H7 (cell line): ENCODE results near the gene CERKL. TPM values are rescaled to one million over a fixed set of nuclear protein-coding genes. Genes with fewer than 3 reads are reported as not detected.

ENCODE experiments used
- DNase-seq: peaks from one replicate; pipeline ENCODE4 v3.0.0; 2012
- H3K27me3 ChIP-seq: 2 replicates; pipeline ENCODE4 v1.6.0; 2011; ENCODE audit warnings: mild to moderate bottlenecking, low read length; ENCODE audit not compliant: control insufficient read depth, insufficient read depth
- H3K36me3 ChIP-seq: replicated peaks from 2 replicates; pipeline ENCODE4 v1.5.1; 2011; ENCODE audit warnings: low read length; ENCODE audit not compliant: control insufficient read depth, insufficient read depth
- H3K4me3 ChIP-seq: 2 replicates; pipeline ENCODE4 v1.5.1; 2011; ENCODE audit warnings: low read depth, mild to moderate bottlenecking, control low read depth, low read length, moderate library complexity; ENCODE audit not compliant: insufficient read depth
- total RNA-seq: library from RNA; depleted of rRNA; stranded (reverse); fragments of >200 nt; shearing (Covaris generic); gene quantifications from 2 replicates; pipeline ENCODE4 v1.2.3, GENCODE V29; 2014

Gene CERKL
- total RNA-seq, 1 experiment from 2014 or later: 0.14 TPM

- no peaks in the 10 kb centered on the region for H3K36me3 ChIP-seq
- no peak overlapping the region for H3K4me3 ChIP-seq
- DNase-seq: no peak
- no peaks in the 10 kb centered on the region for H3K27me3 ChIP-seq
Measured at GRCh38 chr2:181586569-181587081, 70.3 kb downstream of the CERKL start.

DNA sequence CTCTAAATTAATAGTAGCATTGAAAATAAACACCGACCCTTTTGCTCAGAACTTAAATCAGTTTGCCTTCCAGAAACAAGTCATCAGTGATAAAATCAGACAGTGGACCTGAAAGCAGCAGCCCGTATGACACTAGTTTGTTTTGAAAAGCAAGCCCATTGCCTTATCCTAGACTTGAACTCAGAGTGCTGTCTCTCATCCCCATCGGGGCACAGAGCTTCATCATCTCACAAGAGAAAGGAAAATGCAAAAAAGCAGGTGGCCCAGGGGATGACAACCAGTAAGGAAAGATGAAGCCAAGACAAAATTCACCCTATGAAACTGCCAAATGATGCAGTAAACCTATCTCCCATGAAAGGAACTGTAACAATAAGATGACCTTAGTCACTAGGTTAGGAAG lies 71.2 kb downstream of the CERKL start:
- Histone ChIP-seq H3K4me3 (no peak overlapping the region), H3K27me3 (no peaks in the 10 kb centered on the region), H3K36me3 (no peaks in the 10 kb centered on the region)
- no peak for DNase-seq

DNA sequence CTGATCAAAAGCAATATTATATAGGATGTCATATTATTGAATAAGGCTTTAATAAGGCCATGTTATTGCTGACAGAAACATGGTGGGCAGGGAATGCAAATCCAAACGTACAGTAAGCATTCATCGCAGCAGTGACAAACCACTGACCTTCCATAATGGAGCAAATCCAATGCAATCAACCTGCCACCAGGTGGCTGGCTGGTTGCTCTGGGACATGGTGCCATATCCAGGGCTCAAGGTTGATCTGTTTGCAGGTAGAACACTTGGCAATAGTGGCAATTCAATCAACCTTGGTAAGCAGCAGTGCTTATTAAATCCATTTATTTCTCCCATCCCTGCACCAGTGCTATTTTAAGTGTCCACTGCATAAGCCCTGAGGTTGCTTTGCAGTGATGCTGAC lies 75.4 kb downstream of the CERKL start:
- no peak for DNase-seq
- H3K4me3 ChIP-seq: no peak overlapping the region
- H3K27me3 ChIP-seq: no peaks in the 10 kb centered on the region
- H3K36me3 ChIP-seq: no peaks in the 10 kb centered on the region

DNA sequence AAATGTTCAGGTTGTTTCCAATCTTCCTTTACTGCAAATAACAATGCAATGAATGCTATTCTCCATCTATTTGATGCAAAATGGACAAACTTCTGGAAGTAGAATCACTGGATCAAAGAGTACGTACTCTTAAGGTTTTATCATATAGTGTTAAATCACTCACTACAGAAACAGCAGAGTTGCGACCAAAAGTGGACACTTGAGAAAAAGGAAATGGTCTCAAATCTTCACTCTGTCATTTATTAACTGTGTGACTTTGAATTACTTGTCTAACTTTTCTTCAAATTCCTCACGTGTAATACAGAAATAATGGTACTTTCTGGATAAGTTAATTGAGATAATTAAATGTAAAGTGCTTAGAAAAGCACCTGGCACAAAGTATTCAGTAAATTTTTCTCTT lies 78.1 kb downstream of the CERKL start:
- Histone ChIP-seq H3K4me3 (no peak overlapping the region), H3K27me3 (no peaks in the 10 kb centered on the region), H3K36me3 (no peaks in the 10 kb centered on the region)
- DNase-seq: no peak

GRCh38 chr2:181576431-181576830 lies 80.5 kb downstream of the CERKL start:
- Histone ChIP-seq H3K27me3 (no peaks in the 10 kb centered on the region), H3K36me3 (no peaks in the 10 kb centered on the region), H3K4me3 (no peak overlapping the region)
- no peak for DNase-seq

- DNase-seq: no peak
- Histone ChIP-seq H3K27me3 (no peaks in the 10 kb centered on the region), H3K36me3 (no peaks in the 10 kb centered on the region), H3K4me3 (no peak overlapping the region)
Measured at GRCh38 chr2:181575650-181576025, 81.3 kb downstream of the CERKL start.

DNA sequence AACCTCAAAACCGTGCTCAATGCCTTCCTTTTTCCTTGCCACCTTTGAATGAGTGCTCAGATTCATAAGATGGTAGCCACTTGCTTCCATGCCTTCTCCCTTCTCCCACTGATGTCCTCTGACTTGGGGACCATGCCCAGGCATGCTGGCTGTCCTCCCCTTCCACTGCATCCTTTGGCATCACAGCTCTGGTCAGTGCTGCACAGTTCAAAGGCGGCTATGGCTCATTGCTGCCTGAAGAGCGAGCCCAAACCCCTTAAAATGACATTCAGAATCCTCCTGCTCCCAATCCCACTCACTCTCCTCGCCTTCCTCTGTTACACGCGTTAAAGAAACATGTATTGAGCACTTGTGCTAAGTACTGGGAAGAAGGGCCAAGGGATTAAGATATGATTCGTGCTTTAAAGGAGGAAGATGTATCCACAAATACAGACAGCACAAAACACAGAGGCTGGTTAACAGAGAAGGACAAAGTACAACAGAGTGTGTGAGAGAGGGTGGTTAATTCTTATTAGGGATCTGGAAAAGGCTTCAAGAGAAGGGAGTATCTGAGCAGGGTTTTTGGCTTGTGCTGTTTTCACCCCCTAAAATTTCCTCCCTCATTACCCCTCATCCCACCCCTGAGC lies 81.8 kb downstream of the CERKL start:
- Histone ChIP-seq H3K4me3 (no peak overlapping the region), H3K36me3 (no peaks in the 10 kb centered on the region), H3K27me3 (no peaks in the 10 kb centered on the region)
- no peak for DNase-seq

- Histone ChIP-seq H3K4me3 (no peak overlapping the region), H3K36me3 (no peaks in the 10 kb centered on the region), H3K27me3 (no peaks in the 10 kb centered on the region)
- DNase-seq: no peak
Measured at GRCh38 chr2:181574321-181574720, 82.6 kb downstream of the CERKL start.

DNA sequence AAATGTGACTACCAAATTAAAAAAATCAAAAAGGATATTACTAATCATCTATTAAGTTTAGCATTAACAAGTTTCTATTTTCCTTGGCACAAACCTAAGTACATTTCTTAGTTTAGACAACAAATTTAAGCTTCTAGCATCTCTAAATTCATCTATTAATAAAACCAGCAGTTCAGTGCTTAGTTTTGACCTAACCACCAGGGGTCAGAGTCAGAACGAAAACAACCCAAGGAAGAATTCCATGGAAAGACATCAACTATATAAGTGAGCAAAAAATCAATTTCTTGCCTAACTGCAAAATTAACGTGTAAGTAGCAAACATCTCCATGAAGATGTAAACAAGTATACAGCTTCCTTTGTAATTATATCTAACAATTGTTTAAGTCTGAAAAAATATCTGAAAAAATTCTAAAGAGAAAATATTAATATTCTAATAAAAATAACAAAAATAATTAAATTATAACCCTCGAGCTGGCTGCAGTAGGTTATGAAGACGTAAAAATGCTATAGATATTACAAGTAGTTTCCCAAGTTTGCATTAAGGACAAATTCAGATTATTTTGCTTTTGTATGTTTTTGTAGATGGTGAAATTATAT lies 83.7 kb downstream of the CERKL start:
- Histone ChIP-seq H3K36me3 (no peaks in the 10 kb centered on the region), H3K4me3 (no peak overlapping the region), H3K27me3 (no peaks in the 10 kb centered on the region)
- DNase-seq: no peak

GRCh38 chr2:181570833-181571661 lies 85.9 kb downstream of the CERKL start:
- no peak for DNase-seq
- no peaks in the 10 kb centered on the region for H3K36me3 ChIP-seq
- H3K27me3 ChIP-seq: no peaks in the 10 kb centered on the region
- no peak overlapping the region for H3K4me3 ChIP-seq

- no peak overlapping the region for H3K4me3 ChIP-seq
- H3K27me3 ChIP-seq: no peaks in the 10 kb centered on the region
- H3K36me3 ChIP-seq: no peaks in the 10 kb centered on the region
- no peak for DNase-seq
Measured at GRCh38 chr2:181570059-181570458, 86.8 kb downstream of the CERKL start.

DNA sequence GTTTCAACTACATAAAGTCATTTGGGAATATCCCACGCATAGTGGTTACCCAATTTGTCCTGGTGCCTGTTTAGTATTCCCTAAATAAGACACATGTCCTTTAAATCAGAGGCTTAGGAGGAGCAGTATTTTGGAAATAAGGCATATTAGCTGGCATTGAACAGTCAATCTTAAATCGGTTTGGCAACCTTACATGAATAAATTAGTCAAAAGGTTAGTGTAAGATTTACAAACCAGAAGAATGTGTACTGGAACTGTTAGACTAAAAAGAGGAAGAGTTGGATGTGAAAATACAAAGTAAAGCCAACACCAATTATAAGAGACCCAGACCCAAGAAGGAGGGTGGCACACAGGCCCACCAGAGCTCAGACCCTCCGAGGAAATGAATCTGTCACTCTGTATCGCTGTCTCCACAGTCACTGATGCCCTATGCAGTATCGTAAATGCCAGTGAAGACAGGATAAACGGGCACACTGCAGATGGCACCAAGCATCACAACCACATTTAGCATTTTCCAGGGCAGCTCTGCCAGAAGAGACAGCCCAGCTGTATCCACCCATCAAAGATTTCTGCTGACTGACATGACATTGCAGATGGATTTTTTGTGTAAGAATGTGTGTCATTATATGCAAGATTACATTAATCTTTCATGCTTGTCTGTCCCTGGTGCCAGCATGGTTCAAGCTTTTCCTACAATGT lies 90.4 kb downstream of the CERKL start:
- Histone ChIP-seq H3K4me3 (no peak overlapping the region), H3K36me3 (no peaks in the 10 kb centered on the region), H3K27me3 (no peaks in the 10 kb centered on the region)
- no peak for DNase-seq

DNA sequence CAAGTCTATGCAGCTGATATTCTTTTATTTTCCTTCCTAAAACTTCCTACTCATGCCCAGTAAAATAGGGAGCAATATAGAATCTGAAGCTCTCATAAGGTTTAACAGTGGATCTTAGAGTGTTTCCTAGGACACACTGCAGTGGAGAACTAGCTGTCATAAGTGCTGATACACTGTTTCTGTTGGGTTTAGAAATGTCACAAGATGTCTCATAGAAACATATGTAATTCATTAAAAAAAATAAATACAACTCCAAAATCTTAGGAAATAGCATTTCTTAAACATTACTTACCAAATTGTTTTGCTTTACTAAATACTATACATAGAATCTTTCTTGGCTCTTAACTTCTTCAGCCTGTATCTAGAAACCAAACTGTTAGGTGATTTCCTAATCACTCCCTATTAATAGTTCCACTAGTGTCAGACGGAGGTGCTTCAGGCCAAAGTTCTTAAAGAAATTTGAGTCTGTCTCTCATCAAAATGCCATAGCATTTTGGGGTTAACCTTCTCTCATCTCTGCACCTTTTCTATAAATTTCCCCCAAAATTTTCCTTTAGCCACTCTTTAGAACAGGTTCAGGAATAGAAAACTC lies 93.7 kb downstream of the CERKL start:
- Histone ChIP-seq H3K4me3 (no peak overlapping the region), H3K36me3 (no peaks in the 10 kb centered on the region), H3K27me3 (no peaks in the 10 kb centered on the region)
- no peak for DNase-seq

DNA sequence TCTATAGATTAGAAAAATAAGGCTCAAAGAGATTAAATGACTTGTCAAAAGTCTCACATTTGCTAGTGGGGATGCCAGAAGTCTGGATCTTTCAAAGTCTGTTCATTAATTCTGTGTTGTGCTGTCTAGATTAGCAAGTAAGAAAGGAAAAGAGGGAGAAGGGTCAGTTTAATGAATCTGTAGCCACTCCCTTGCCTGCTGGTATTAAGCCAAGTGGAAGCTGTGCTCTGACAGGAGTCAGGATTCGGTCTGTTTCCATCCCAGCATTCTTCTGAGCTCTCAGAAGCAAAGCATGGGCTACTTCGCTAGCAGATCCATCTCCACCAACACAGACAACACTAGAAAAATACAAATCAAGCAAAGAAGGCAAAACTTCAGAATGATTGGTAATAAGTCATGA lies 98.5 kb downstream of the CERKL start:
- Histone ChIP-seq H3K27me3 (no peaks in the 10 kb centered on the region), H3K36me3 (no peaks in the 10 kb centered on the region), H3K4me3 (no peak overlapping the region)
- no peak for DNase-seq
